ENCODE measurements around the gene MACROD2.

The MACROD2 gene

GRCh38 chr20:16078172-16078898 lies 2083.0 kb downstream of the MACROD2 start:
- DNase-seq, result no peak

- no peak for DNase-seq
These were observed 2086.1 kb downstream of the MACROD2 start for GRCh38 chr20:16081421-16081820.

- DNase-seq, result no peak
These were observed 2086.8 kb downstream of the MACROD2 start for GRCh38 chr20:16082051-16082550.

- no peak for DNase-seq
These were observed 2088.4 kb downstream of the MACROD2 start for GRCh38 chr20:16083639-16084280.

- no peak for DNase-seq
These were observed 2099.9 kb downstream of the MACROD2 start for GRCh38 chr20:16095226-16095625.

- DNase-seq, result no peak
These were observed 2101.5 kb downstream of the MACROD2 start for GRCh38 chr20:16096756-16097326.

- no peak for DNase-seq
These were observed 2102.5 kb downstream of the MACROD2 start for GRCh38 chr20:16097788-16098187.

- DNase-seq, result no peak
These were observed 2103.7 kb downstream of the MACROD2 start for GRCh38 chr20:16098890-16099639.

GRCh38 chr20:16100111-16100510 lies 2104.8 kb downstream of the MACROD2 start:
- DNase-seq, result no peak

GRCh38 chr20:16100767-16101166 lies 2105.5 kb downstream of the MACROD2 start:
- DNase-seq, result no peak
